Adipose tissue (tissue), 3 donors: ENCODE measurements around the gene GTF2A2. TPM values are rescaled to one million over a fixed set of nuclear protein-coding genes. Genes with fewer than 3 reads are reported as not detected.
"Not testable (repeated sequence)": the region's sequence is repeated elsewhere in the genome, so short reads cannot be mapped to it uniquely, and the experiment has no call there.

Source experiments
- H3K27ac ChIP-seq: one replicate; pipeline ENCODE4 v1.5.1; 2013; ENCODE audit warnings: low read depth, low read length
- WGBS, 3 donors: extraction: QIAGEN DNeasy Blood & Tissue Kit; methylation state at CpG; one replicate each; pipeline ENCODE4 v1.1.7; 2013; 5-methylcytosine and 5-hydroxymethylcytosine counted together
- polyA plus RNA-seq, 3 donors: library from polyadenylated mRNA; stranded (reverse); fragments of 200-250 nt; gene quantifications; one replicate each; pipeline ENCODE4 v1.2.3, GENCODE V29; 2013
- donor health status: healthy with polysubstance abuse.
- donor health status: Bipolar disorder and iron deficiency.
- donor health status: healthy.

Gene GTF2A2, protein sequence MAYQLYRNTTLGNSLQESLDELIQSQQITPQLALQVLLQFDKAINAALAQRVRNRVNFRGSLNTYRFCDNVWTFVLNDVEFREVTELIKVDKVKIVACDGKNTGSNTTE
- 100 to 1,000 TPM in 1 of 3 donors, 10 to 100 TPM in 2; 27.8 to 106 (median 78.1) TPM for polyA plus RNA-seq

- H3K27ac ChIP-seq: no peak within 1 kb of the TSS
- 0% methylated on average over 51 to 59 of the region's 59 CpGs for WGBS, 3 donors
These were observed at the start of gene GTF2A2 for GRCh38 chr15:59656897-59657634. Gene GTF2A2, minus strand, starts transcription at chr15:59657515. Its CDS starts 5,238 bp downstream, at chr15:59652277.

GRCh38 chr15:59703979-59704796 lies 46.9 kb upstream of the GTF2A2 start:
- 71 to 81% (median 77%) methylated on average over 6 of the region's 6 CpGs for WGBS, 3 donors
- no peak overlapping the region for H3K27ac ChIP-seq

GRCh38 chr15:59702351-59702750 lies 45.0 kb upstream of the GTF2A2 start:
- no peak overlapping the region for H3K27ac ChIP-seq

DNA sequence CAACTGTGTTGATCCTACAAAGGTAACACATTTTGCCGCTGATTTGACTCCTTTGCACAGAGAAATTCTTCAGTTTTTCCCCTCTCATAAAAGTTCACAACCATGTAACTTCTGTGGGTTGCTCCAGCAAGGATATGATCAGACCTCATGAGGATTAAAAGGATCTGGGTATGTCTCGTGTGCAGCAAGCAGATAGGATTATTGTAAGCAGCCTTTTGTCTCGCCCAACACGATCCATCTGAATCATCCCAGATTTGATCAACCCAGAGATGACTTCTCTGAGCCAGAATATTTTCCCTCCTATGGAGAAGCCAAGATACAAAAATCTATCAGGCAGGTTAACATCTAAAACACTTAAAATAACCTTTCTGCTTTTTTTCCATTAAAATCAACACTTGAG lies 44.6 kb upstream of the GTF2A2 start:
- 77 to 80% (median 79%) methylated on average over 4 of the region's 4 CpGs for WGBS, 3 donors
- no peak overlapping the region for H3K27ac ChIP-seq

DNA sequence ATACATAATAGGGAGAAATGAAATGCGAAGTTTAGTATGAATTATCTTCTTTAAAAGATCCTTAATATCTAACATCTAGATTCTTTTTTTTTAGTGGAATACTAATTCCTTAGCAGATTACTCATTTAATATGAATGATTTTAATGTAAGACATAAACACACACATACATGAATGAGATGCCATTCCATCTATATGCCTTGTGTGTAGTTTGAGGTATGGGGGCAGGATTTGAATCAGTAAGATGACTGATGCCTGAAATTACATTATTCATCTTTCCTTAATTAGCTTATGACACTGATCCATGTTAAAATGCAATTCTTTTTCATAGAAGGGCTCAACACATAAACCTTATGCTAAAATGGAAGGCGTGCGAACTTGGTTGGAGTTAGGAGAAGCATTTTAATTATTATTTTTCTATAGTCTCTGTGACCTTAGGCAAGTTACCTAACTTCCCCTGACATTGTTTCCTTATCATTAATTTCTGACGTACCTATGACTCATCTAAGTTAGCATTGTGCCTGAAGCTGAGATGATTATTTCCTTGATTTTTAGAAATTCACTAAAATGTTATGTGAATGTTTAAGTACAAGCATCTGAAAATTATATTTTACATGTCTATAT lies 42.6 kb upstream of the GTF2A2 start:
- WGBS, 3 donors: 55 to 75% (median 75%) methylated on average over 4 of the region's 4 CpGs
- no peak overlapping the region for H3K27ac ChIP-seq

DNA sequence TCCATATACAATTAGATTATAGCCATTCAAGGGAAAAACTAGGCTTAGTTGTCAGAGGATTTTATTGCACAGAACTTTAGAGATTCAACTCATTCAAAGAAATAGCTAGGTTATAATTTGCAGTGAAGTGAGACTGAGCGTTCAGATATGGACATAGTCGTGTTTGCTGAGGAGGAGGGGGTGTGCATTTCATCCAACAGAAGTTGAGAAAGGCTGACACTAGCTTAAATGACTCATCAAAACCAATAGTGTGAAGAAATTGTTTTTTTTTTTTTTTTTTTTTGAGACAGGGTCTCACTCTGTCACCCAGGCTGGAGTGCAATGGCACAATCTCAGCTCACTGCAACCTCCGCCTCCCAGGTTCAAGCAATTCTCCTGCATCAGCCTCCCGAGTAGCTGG lies 40.8 kb upstream of the GTF2A2 start:
- WGBS, 3 donors: 79 to 87% (median 86%) methylated on average over 4 of the region's 4 CpGs
- not testable (repeated sequence) for H3K27ac ChIP-seq

DNA sequence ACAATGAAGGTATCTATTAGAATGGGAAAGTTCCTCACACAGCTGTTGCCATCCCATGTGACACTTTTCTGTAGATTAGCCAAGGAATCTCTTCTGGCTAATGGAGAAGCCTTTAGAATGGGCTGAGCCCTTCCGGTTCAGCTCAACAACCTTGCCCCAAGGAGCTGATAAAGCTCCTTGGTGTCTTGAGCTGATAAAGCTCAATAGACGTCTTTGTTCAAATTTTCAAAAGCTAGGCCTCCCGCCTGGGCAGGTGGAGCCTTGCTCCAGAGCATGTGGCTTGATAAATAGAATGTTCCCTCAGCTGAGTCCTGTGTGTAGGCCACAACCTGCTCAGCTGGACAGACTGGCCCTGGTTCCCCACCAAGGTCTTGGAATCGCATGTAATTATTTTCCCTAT lies 39.0 kb upstream of the GTF2A2 start:
- WGBS, 3 donors: 60 to 89% (median 86%) methylated on average over 4 of the region's 4 CpGs
- H3K27ac ChIP-seq: no peak overlapping the region

DNA sequence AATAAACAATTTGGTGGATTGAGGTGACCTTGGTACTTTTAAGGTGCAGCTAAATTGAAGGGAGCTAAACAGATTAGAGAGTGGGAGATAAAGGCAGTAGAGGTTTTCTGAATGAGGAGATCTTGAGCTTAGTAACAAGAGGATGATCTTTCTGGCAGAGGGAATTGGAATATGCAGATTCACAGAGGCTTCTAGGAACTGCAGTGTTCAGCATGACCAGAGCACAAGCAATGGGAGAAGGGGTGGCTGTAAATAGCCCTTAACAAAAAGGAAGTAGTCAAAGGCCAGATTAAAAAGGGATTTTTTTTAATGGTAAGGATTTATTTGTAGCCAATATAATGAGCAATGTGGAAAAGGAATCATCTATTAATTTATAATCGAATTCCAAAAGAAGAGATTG lies 37.5 kb upstream of the GTF2A2 start:
- 86 to 97% (median 92%) methylated on average over 1 of the region's 1 CpG for WGBS, 3 donors

GRCh38 chr15:59691194-59691805 lies 34.0 kb upstream of the GTF2A2 start:
- no peak overlapping the region for H3K27ac ChIP-seq
- 29 to 38% (median 33%) methylated on average over 1 of the region's 1 CpG for WGBS, 3 donors

More for the DNA sequence above, 37.5 kb upstream of the GTF2A2 start:
- H3K27ac ChIP-seq: no peak overlapping the region

GRCh38 chr15:59689626-59690236 lies 32.4 kb upstream of the GTF2A2 start:
- H3K27ac ChIP-seq: no peak overlapping the region
- 1 to 2% (median 1%) methylated on average over 25 of the region's 25 CpGs for WGBS, 3 donors

DNA sequence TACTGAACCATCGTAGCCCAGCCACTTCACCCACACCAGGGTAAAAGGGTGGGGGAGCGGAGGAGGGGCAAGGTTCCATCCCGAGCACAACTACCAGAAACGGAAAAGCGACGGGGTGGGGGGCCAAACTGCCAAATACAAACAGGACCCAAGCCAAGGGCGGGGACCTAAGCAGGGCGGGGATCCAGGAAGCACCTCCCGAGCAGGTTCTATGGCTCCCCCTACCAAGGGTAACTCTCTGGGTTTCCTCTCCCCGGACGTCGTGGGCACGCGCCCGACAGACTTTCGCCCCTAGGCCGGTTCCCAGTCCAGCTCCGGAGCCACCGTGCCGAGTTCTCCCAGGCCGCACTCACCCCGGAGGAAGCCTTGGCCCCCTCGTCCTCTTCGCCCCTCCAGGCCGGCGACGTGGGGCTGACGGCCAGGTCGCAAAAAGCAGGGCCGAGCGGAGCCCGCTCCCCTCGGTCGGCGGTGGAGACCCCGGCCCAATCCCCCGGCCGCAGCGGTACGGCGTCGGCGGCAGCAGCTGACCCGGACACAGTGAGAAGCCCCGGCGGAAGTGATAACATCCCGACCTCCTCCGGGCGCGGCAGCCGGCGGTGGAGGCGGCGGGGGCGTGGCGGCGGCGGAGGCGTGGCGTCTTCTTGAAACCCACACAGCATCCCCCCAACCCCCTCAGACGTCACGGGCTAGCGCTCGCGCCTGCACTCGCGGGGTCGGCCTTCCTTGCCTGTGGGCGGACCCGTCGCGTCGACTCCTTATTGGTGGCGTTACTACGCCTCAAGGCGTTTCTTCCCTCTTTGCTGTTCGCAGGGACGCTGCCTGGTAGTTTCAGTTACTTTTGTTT lies 31.7 kb upstream of the GTF2A2 start, which contains the start of gene BNIP2:
Gene BNIP2, minus strand, starts transcription at position 539 of the 844 bp plus-strand sequence. CDS start 6,863 bp downstream, outside the sequence.
- 0% methylated on average over 74 to 78 of the region's 78 CpGs for WGBS, 3 donors
- peak within 1 kb of the TSS; percentile 98 for H3K27ac ChIP-seq

GRCh38 chr15:59688423-59688781 lies 31.1 kb upstream of the GTF2A2 start:
- H3K27ac ChIP-seq: peak overlapping the region; percentile 98
- WGBS, 3 donors: 0 to 1% (median 0%) methylated on average over 15 of the region's 15 CpGs

GRCh38 chr15:59687836-59688235 lies 30.5 kb upstream of the GTF2A2 start:
- no peak overlapping the region for H3K27ac ChIP-seq
- WGBS, 3 donors: 17 to 21% (median 20%) methylated on average over 5 of the region's 5 CpGs

DNA sequence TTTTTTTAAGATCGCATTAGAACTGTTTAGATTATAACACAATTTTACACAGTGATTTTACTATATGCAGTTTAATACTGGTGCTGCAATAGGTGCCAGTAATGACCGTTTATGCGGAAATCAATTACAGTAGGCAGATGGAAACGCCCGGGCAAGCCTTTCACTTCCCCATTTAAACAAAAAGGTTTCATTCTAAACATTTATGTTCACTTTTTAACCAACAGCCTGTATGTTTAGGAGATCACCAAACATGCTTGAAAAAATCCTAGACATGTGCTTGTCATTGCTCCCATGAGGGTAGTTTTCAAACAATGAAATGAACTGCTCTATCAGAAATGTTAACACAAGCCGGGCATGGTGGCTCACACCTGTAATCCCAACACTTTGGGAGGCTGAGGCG lies 29.1 kb upstream of the GTF2A2 start:
- H3K27ac ChIP-seq: no peak overlapping the region
- WGBS, 3 donors: 50 to 73% (median 58%) methylated on average over 7 of the region's 7 CpGs

GRCh38 chr15:59685737-59686297 lies 28.5 kb upstream of the GTF2A2 start:
- H3K27ac ChIP-seq: no peak overlapping the region
- 1 to 8% (median 2%) methylated on average over 1 of the region's 1 CpG for WGBS, 3 donors

- 87 to 95% (median 94%) methylated on average over 4 of the region's 5 CpGs for WGBS, 3 donors
- H3K27ac ChIP-seq: no peak overlapping the region
These were observed 23.6 kb upstream of the GTF2A2 start for GRCh38 chr15:59680870-59681269.

DNA sequence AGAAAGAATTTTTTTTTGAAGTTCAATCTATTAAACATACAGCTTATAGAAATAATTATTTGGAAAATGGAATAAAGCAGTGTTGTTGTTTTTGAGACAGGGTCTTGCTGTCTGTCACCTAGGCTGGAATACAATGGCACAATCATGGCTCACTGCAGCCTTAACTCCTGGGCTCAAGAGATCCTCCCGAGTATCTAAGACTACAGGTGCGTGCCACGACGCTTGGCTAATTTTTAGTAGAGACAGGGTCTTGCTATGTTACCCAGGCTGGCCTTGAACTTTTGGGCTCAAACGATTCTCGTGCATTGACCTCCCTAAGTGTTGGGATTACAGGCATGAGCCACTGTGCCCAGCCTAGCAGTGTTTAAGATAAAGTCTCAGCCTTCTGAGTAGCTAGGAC lies 23.0 kb upstream of the GTF2A2 start:
- 92 to 98% (median 97%) methylated on average over 6 of the region's 6 CpGs for WGBS, 3 donors
- no peak overlapping the region for H3K27ac ChIP-seq
